ENCODE data around the gene HS6ST1.

HS6ST1 gene

DNA sequence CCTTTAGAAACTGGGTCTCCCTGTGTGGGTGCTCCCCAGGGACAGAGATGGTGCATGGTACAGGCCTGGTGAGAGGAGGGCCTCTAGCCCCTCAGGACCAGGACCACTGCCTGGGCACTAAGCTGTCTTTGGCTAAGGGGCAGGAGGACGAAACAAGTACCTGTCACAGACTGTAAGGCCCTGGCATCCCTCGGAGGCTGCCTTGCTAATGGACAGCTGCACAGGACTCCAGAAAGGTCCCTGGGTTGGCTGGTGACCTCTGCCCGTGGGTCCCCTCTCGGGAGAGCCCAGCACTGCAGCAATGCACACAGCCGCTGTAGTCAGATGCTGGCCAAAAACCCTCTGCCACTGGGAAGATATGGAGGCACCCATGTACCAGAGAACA, 14.3 kb downstream of the HS6ST1 start:
- Mint-ChIP-seq H3K9me3 (no peaks in the 10 kb centered on the region), H3K4me3 (no peak overlapping the region), H3K36me3 (ENCODE audit: low read depth) (no peaks in the 10 kb centered on the region), H3K4me1 (peaks cover 59% of the 10 kb centered on the region), H3K27ac (no peak overlapping the region), H3K27me3 (ENCODE audit: low read depth, poor library complexity) (no peaks in the 10 kb centered on the region)
- DNase-seq = no peak
- no peak for TF ChIP-seq CTCF (IDR thresholded peaks at IDR 0.05)

GRCh38 chr2:128303911-128304310, 14.8 kb downstream of the HS6ST1 start:
- H3K27ac Mint-ChIP-seq = no peak overlapping the region
- H3K27me3 Mint-ChIP-seq (ENCODE audit: low read depth, poor library complexity) = no peaks in the 10 kb centered on the region
- peaks cover 55% of the 10 kb centered on the region for H3K4me1 Mint-ChIP-seq
- TF ChIP-seq CTCF (IDR thresholded peaks at IDR 0.05) = no peak
- no peak for DNase-seq
- H3K4me3 Mint-ChIP-seq = no peak overlapping the region
- no peaks in the 10 kb centered on the region for H3K9me3 Mint-ChIP-seq
- H3K36me3 Mint-ChIP-seq (ENCODE audit: low read depth) = no peaks in the 10 kb centered on the region

DNA sequence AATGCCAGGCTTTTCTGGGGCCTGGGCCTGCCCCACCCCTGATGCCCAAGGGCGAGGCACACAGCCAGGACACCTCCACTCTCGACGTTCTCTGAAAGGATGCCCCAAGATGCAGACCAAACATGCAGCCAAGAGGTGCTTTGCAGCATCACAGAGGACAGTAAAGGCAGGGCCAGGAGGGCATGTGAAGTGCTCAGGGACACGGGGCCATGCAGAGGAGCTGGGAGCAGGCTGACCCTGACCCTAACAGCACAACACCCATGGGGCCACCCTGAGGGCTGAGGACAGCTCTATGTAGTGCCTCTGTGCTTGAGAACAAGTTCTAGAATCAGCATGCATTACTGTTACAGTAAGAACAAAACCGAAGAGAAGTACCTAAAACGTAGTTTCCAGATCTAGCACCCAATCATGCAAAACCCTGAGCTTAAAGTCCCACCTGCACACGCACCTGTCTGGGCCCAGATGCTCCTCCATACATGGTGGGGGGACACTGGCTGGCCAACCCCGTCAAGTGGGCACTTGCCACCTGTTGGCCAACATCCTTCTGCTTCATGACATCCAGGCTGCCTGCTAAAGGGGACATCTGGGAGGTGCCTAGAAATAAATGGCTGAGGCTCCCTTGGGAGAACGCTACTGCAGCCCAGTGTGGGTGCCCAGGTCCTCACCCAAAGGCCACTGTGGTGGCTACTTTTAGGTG, 15.4 kb downstream of the HS6ST1 start:
- peaks cover 55% of the 10 kb centered on the region for H3K4me1 Mint-ChIP-seq

DNA sequence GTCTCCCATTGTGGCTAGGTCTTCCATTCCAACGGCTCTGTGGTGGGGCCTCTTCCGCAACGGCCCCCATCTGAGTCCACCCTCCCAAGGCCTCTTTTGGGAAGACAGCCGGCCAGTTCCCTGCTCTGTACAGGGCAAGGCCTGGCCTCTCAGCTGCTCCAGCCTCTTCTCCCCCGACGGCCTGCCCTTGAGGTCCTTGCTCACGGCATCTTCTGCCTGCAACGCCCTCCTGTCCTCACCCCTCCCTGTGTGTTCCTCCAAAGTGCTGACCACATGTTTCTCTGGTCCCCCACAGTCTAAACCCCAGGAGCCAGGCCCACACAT, 16.0 kb downstream of the HS6ST1 start:
- TF ChIP-seq CTCF (IDR thresholded peaks at IDR 0.05) = no peak
- no peak overlapping the region for H3K27ac Mint-ChIP-seq
- DNase-seq = no peak
- H3K4me1 Mint-ChIP-seq = peaks cover 50% of the 10 kb centered on the region
- H3K27me3 Mint-ChIP-seq (ENCODE audit: low read depth, poor library complexity) = no peaks in the 10 kb centered on the region
- H3K4me3 Mint-ChIP-seq = no peak overlapping the region
- peaks cover 9% of the 10 kb centered on the region for H3K36me3 Mint-ChIP-seq (ENCODE audit: low read depth)
- H3K9me3 Mint-ChIP-seq = no peaks in the 10 kb centered on the region

More for the DNA sequence above, 15.4 kb downstream of the HS6ST1 start:
- Mint-ChIP-seq H3K36me3 (ENCODE audit: low read depth) (peaks cover 4% of the 10 kb centered on the region), H3K27me3 (ENCODE audit: low read depth, poor library complexity) (no peaks in the 10 kb centered on the region), H3K27ac (no peak overlapping the region), H3K4me3 (no peak overlapping the region), H3K9me3 (no peaks in the 10 kb centered on the region)
- no peak for DNase-seq
- no peak for TF ChIP-seq CTCF (IDR thresholded peaks at IDR 0.05)

DNA sequence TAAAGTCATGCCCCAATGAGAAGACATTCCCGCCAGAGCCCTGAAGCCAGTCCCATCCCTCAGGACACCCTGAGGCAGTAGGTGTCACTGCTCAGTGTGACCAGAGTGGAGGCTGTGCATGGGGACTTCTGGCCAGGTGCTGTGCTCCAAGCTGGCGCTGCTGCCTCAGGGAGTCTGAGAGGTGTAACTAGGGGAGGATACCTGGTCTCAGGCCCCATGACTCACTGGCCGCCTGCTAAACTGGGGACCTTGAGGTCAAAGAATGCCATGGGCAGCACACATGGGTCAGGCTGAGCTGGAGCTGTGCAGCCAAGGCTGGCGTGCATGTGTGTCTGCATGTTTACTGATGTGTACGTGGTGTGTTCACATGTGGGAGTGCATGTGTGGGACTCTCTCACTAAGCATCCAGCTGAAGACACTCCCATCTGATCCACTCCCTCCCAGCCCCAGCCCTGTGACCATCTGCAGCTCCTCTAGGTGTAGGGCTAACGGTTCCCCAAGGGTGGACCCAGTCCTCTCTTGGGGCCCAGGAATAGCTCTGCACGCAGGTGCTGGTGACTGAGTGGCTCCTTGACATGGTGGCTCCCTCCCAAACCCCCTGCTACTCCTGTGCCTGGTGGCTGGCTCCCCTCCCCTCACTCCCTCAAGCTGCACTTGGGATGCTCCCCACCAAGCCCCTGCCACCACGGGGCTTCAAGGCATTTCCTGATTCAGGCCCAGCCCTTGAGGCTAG, 16.5 kb downstream of the HS6ST1 start:
- no peak for TF ChIP-seq CTCF (IDR thresholded peaks at IDR 0.05)
- peaks cover 2% of the 10 kb centered on the region for H3K27me3 Mint-ChIP-seq (ENCODE audit: low read depth, poor library complexity)
- no peak overlapping the region for H3K27ac Mint-ChIP-seq
- DNase-seq = no peak
- H3K9me3 Mint-ChIP-seq = no peaks in the 10 kb centered on the region
- peaks cover 14% of the 10 kb centered on the region for H3K36me3 Mint-ChIP-seq (ENCODE audit: low read depth)
- H3K4me3 Mint-ChIP-seq = no peak overlapping the region
- peaks cover 45% of the 10 kb centered on the region for H3K4me1 Mint-ChIP-seq

- Mint-ChIP-seq H3K4me3 (no peak overlapping the region), H3K27me3 (ENCODE audit: low read depth, poor library complexity) (peaks cover 2% of the 10 kb centered on the region), H3K36me3 (ENCODE audit: low read depth) (peaks cover 18% of the 10 kb centered on the region), H3K4me1 (peaks cover 39% of the 10 kb centered on the region), H3K9me3 (no peaks in the 10 kb centered on the region), H3K27ac (peak overlapping the region; percentile 9)
- DNase-seq = no peak
- no peak for TF ChIP-seq CTCF (IDR thresholded peaks at IDR 0.05)
Measured at GRCh38 chr2:128301501-128301966, 17.1 kb downstream of the HS6ST1 start.

All from nephron progenitor cell (in vitro differentiated cells).